ENCODE results near the gene RNLS.

DNA sequence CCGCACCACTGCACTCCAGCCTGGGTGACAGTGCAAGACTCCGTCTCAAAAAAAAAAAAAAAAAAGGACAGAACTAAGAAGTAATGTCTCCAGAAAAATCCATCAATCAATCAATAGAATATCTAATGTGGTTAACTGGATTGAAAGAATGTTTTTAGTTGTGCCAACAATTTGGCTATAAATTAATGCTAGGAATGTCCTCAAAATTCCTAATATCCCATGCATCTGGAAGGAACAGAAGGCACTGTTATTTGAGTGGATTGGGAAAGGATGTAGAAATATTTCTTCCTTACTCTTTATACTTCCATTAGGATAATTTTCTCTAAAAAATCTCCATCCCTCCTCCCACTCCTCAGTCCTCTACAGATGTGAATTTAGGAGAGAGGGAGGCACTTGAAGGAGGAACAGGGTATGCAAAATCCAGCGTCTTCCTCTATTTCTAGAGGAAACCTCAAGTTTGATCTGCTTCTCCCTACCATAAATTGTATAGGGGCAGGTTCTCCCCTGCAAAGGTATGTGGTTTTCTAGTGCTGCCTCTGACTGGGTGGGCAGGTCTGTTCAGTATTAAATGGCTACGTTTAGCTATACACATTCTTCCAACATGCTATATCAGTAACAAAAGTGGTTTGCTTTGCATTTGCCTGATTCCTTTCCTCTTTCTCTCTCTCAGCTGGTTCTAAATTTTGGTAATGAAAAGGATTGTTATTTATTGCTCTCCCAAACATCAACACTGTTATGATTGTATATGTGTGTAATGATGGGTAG lies 54.1 kb downstream of the RNLS start:
- TF ChIP-seq, protein P1, sequence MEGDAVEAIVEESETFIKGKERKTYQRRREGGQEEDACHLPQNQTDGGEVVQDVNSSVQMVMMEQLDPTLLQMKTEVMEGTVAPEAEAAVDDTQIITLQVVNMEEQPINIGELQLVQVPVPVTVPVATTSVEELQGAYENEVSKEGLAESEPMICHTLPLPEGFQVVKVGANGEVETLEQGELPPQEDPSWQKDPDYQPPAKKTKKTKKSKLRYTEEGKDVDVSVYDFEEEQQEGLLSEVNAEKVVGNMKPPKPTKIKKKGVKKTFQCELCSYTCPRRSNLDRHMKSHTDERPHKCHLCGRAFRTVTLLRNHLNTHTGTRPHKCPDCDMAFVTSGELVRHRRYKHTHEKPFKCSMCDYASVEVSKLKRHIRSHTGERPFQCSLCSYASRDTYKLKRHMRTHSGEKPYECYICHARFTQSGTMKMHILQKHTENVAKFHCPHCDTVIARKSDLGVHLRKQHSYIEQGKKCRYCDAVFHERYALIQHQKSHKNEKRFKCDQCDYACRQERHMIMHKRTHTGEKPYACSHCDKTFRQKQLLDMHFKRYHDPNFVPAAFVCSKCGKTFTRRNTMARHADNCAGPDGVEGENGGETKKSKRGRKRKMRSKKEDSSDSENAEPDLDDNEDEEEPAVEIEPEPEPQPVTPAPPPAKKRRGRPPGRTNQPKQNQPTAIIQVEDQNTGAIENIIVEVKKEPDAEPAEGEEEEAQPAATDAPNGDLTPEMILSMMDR (IDR thresholded peaks at IDR 0.05; ENCODE audit: low read length) = no peak
- no peak for TF ChIP-seq EZH2 (IDR thresholded peaks at IDR 0.05; ENCODE audit: borderline replicate concordance, low read length)

All from OCI-LY1 (cell line).